ENCODE data around the gene HSDL2.
"Not testable (repeated sequence)": the region's sequence is repeated elsewhere in the genome, so short reads cannot be mapped to it uniquely, and the experiment has no call there.

Gene HSDL2

DNA sequence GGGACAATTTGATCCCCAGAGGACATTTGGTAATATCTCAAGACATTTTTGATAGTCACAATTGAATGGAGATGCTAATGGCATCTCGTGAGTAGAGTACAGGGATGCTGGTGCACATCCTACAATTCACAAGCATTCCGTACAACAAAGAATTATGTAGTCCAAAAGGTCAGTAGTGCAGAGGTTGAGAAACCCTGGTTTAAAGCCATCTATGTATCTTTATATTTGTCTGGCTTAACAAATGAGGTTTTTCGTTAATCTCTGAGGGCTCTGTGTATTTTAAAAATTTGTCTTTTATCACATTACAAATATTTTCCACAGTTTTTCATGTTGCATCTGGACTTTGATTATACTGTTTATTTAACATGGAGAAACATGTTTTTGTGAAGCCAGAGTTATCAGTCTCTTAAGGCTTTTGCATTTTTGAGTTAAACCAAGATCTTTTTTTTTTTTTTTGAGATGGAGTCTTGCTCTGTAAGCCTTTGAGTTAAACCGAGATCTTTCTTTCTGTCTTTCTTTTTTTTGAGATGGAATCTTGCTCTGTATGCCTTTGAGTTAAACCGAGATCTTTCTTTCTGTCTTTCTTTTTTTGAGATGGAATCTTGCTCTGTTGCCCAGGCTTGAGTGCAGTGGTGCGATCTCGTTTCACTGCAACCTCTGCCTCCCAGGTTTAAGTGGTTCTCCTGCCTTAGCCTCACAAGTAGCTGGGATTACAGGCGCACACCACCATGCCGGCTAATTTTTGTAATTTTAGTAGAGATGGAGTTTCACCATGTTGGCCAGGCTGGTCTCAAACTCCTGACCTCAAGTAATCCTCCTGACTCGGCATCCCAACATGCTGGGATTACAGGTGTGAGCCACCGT lies 2.8 kb downstream of the HSDL2 start:
- DNase-seq (ENCODE audit: low read depth) = no peak
- TF ChIP-seq, protein P1, sequence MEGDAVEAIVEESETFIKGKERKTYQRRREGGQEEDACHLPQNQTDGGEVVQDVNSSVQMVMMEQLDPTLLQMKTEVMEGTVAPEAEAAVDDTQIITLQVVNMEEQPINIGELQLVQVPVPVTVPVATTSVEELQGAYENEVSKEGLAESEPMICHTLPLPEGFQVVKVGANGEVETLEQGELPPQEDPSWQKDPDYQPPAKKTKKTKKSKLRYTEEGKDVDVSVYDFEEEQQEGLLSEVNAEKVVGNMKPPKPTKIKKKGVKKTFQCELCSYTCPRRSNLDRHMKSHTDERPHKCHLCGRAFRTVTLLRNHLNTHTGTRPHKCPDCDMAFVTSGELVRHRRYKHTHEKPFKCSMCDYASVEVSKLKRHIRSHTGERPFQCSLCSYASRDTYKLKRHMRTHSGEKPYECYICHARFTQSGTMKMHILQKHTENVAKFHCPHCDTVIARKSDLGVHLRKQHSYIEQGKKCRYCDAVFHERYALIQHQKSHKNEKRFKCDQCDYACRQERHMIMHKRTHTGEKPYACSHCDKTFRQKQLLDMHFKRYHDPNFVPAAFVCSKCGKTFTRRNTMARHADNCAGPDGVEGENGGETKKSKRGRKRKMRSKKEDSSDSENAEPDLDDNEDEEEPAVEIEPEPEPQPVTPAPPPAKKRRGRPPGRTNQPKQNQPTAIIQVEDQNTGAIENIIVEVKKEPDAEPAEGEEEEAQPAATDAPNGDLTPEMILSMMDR (IDR thresholded peaks at IDR 0.05; ENCODE audit: low read length, missing control alignments) = no peak
- no peak overlapping the region for H3K4me3 ChIP-seq (replicated peaks; ENCODE audit: low read depth, low read length)

DNA sequence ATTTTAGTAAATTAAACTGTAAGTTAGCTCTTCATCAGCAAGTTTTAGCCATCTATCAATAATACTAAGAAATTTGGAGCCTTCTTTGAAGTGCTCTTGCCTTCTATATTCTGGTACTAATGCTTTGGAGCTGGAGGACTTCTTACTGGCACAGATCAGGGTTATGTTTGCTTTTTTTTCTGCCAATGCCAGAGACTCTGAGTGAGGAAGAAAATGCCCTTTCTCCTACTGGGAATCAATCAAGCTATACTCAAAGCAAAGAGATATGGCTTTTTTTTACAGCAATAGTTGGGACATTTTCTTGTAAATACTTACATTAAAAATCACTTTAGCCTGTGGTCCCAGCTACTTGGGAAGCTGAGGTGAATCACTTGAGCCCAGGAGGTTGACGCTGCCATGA lies 4.3 kb downstream of the HSDL2 start:
- DNase-seq (ENCODE audit: low read depth) = no peak
- TF ChIP-seq, protein P1 (IDR thresholded peaks at IDR 0.05; ENCODE audit: low read length, missing control alignments) = no peak
- no peak overlapping the region for H3K4me3 ChIP-seq (replicated peaks; ENCODE audit: low read depth, low read length)

DNA sequence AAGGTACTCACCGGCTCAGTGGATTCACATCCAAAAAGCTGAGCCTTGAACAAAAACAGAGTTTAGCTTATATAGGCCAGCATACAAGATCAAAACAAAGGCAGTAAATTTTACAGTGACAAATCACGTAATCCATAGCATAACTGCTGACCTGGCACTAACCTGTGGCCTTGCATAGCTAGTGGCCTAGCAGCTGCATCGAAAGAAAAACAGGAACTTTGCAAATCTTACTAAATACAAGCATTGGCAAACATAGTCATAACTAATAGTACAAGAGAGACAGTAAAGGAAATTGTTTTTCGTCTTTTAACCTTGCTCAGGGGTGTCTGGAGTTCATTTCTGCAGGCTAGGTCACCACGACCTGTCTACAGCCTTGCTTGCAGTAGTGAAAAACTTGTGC lies 4.8 kb downstream of the HSDL2 start:
- no peak for DNase-seq (ENCODE audit: low read depth)
- TF ChIP-seq, protein P1 (IDR thresholded peaks at IDR 0.05; ENCODE audit: low read length, missing control alignments) = no peak
- no peak overlapping the region for H3K4me3 ChIP-seq (replicated peaks; ENCODE audit: low read depth, low read length)

DNA sequence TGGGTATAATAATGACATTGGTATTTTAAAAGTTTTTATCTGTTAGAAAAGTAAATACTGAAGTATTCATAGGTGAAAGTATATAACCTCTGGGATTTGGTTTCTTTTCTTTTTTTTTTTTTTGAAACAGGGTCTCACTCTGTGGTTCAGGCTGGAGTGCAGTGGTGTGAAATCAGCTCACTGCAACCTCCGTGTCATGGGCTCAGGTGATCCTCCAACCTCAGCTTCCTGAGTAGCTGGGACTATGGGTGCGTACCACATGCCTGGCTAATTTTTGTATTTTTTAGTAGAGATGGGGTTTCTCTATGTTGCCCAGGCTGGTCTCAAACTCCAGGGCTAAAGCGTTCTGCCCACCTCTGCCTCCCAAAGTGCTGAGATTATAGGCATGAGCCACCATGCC lies 7.2 kb downstream of the HSDL2 start:
- DNase-seq (ENCODE audit: low read depth) = no peak
- TF ChIP-seq, protein P1 (IDR thresholded peaks at IDR 0.05; ENCODE audit: low read length, missing control alignments) = no peak

DNA sequence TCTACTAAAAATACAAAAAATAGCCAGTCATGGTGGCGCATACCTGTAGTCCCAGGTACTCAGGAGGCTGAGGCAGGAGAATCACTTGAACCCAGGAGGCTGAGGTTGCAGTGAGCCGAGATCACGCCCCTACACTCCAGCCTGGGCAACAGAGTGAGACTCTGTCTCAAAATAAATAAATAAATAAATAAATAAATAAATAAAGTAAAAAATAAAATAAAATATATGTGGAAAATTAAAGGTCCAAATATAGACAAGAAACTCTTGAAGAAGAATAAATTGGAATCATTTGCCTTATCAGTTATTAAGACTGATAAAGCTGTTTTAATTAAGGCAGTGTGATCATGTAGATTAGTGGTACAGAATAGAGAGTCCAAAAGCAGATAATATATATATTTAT lies 10.0 kb downstream of the HSDL2 start:
- DNase-seq (ENCODE audit: low read depth); H3K4me3 ChIP-seq (replicated peaks; ENCODE audit: low read depth, low read length): not testable (repeated sequence)

More for the DNA sequence above, 7.2 kb downstream of the HSDL2 start:
- H3K4me3 ChIP-seq (replicated peaks; ENCODE audit: low read depth, low read length) = no peak overlapping the region

DNA sequence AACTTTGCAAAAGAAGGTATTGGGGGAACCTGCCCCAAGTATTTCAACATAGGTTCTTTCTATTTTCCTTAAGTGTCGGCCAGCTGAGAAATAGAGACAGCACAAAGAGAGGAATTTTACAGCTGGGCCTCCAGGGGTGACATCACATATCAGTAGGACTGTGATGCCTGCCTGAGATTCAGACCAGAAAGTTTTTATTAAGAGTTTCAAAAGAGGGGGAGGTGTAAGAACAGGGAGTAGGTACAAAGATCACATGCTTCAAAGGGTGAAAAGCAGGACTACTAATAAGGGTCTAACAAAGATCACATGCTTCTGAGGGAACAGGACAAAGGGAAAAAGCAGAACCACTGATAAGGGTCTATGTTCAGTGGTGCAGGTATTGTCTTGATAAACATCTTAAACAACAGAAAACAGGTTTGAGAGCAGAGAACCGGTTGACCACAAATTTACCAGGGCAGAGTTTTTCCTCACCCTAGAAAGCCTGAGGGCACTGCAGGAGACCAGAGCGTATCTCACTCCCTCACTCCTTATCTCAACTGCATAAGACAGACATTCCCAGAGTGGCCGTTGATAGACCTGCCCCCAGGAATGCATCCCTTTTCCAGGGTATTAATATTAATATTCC lies 12.1 kb downstream of the HSDL2 start:
- not testable (repeated sequence) for H3K4me3 ChIP-seq (replicated peaks; ENCODE audit: low read depth, low read length); DNase-seq (ENCODE audit: low read depth)

DNA sequence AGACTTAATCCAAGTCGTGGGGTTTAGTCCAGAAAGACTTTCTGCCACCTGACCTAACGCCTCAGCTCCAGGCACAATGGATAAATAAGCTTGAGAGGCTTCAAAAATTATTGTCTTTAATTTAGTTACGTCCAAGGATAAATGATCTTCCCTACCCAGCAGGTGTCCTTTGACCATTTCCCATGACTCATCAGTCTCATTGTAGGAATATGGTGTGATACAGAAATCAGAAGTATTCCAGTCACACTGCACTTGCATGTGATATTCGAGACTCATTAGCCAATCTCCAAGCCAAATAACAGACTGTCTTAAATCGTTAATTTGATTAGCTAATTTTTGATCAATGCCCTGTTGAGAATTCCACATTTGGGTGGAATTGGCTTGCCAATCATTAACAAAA lies 13.2 kb downstream of the HSDL2 start:
- not testable (repeated sequence) for DNase-seq (ENCODE audit: low read depth); H3K4me3 ChIP-seq (replicated peaks; ENCODE audit: low read depth, low read length)

DNA sequence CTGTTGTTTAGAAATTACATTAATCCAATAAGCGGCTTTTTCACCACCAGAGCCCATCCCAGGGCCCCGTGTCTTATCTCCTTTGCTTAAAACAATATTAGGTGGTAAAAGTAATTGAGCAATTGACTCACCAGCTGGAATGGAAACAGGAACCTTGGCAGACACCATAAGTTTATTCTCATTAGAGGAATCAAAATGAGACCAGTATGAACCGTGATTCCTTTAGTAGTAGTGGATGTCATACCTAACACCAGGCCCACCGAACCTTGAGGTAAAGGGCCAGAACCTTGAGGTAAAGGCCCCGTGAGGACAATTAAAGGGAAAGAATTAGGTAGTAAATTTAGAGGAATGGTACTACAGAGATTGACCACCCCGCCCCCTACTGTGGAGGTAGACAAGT lies 16.5 kb downstream of the HSDL2 start:
- no peak for DNase-seq (ENCODE audit: low read depth)
- H3K4me3 ChIP-seq (replicated peaks; ENCODE audit: low read depth, low read length) = no peak overlapping the region
- TF ChIP-seq, protein P1 (IDR thresholded peaks at IDR 0.05; ENCODE audit: low read length, missing control alignments) = no peak

Data from fibroblast of pulmonary artery (primary cell).